Cardiac septum (tissue), 1 donor: ENCODE measurements around the gene PLK3. TPM values are rescaled to one million over a fixed set of nuclear protein-coding genes. Genes with fewer than 3 reads are reported as not detected.
"Not testable (repeated sequence)": the region's sequence is repeated elsewhere in the genome, so short reads cannot be mapped to it uniquely, and the experiment has no call there.

Source experiments
- DNase-seq: peaks from one replicate; pipeline ENCODE4 v3.0.0-alpha.2; 2020; ENCODE audit warnings: low spot score
- intact Hi-C: fragments of 100-400 bp; cut with DNase I; formaldehyde crosslinking; loops from one replicate; pipeline ENCODE4 v1.14.0; 2022
- total RNA-seq: library from RNA; stranded (reverse); fragmentation: NEBNext Ultra II Directional; extraction: Animal tissue kit (Norgen Biotek cat#: 25700); gene quantifications from one replicate; pipeline ENCODE4 v1.2.1, GENCODE V29; 2021
- donor health status: DM: no; HTN: no; CAD: no.

The PLK3 gene
- total RNA-seq, 1 donor from 2014 or later: 8.4 TPM

DNA sequence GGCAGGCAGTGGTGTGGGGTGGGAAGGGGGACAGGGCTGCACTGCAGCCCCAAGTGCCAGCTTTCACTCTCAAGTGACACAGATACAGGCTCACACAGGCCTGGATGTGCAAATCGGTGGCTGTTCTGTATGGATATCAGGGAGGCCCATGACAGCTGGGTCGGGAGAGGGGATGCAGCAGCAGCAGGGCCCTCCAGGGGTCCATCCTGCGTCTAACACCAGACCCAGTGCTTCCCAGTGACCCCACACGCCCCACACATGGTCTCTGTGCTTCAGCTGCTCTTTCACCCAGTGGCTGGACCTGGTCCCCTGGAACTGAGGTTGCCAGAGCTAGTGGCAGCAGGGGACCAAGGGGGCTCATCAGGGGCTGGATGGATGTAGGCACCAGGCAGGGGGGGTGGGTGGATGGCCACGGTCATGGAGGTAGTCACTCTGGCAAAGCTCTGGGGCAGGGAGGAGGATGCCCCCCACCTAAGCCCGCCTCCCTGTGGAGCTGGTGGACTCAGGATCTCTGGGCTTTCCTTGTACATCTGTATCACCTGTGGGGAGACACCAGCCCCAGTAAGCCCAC, 22.0 kb downstream of the PLK3 start:
- no peak for DNase-seq
- intact Hi-C loops: no loop called here

DNA sequence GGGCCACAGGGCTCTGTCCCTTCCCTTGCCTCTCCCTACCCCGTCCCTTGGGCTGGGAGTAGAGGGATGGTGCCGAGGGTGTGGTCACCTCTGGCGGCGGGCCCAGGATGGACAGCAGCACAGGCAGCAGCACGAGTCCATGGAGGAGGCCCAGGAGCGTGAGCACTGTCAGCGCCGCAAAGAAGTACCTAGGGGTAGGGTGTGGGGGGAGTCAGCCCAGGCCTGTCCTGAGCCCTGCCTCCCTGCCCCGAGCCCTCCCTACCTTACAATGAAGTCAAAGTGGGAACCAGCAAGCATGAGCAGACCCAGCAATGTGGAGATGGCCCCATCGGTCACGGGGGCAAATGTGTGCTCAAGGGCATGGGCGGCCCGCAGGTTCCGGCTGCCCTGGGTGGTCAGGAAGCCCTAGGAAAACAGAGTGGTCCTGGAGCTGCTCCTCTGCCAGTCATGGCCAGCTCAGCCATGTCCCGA, 22.8 kb downstream of the PLK3 start:
- no peak for DNase-seq
- intact Hi-C loops: no loop called here

DNA sequence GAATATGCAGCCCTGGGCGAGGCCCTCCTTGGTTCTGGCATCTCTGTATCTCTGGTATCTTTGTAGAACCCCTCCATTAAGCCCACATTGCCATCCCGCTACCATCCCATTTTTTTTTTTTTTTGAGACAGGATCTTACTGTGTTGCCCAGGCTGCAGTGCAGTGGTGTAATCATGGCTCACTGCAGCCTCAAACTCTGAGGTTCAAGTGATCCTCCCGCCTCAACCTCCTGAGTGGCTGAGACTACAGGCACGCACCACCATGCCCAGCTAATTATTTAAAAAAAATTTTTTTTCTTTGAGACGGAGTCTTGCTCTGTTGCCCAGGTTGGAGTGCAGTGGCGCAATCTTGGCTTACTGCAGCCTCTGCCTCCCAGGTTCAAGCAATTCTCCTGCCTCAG, 24.2 kb downstream of the PLK3 start:
- intact Hi-C loops: not testable (repeated sequence)

DNA sequence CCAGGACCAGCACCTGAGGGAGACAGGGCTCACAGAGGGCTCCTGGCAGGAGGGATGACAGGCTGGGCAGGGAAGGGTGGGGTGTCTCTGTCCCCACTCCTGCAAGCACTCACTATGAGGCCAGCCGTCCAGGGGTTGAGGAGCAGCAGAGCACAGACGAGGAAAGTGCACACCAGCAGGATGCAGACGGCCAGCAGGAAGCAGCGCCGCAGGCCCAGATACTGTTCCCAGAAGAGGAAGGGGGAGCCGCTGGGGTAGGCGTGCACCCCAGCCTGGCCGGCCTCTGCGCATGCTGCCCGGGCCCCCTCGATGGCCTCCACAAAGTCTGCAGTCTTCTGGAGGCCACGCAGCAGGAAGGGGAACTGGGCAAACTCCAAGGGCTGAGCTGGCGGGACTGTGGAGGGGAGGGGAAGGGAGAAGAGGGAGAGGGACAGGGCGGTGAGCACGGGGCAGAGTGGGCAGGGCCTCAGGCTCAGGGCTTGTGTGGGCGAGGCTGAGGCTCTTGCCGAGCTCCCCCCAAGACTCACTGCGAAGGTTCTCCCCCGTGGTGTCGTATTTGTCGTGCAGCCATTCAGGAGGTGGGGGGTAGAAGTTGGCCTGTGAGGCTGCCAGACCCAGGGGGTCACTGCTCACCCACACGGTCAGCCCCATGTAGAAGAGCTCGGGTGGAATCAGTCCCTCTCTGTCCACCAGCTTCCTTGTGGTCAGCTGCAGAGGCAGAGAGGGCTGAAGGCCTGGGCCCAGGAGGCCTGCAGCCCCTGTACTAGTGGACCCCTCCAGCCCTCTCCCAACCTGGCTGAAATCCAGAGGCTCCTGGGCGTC, 26.4 kb downstream of the PLK3 start:
- intact Hi-C loops: no loop called here
- peak; percentile 87 for DNase-seq

More for the DNA sequence above, 24.2 kb downstream of the PLK3 start:
- DNase-seq: not testable (repeated sequence)

DNA sequence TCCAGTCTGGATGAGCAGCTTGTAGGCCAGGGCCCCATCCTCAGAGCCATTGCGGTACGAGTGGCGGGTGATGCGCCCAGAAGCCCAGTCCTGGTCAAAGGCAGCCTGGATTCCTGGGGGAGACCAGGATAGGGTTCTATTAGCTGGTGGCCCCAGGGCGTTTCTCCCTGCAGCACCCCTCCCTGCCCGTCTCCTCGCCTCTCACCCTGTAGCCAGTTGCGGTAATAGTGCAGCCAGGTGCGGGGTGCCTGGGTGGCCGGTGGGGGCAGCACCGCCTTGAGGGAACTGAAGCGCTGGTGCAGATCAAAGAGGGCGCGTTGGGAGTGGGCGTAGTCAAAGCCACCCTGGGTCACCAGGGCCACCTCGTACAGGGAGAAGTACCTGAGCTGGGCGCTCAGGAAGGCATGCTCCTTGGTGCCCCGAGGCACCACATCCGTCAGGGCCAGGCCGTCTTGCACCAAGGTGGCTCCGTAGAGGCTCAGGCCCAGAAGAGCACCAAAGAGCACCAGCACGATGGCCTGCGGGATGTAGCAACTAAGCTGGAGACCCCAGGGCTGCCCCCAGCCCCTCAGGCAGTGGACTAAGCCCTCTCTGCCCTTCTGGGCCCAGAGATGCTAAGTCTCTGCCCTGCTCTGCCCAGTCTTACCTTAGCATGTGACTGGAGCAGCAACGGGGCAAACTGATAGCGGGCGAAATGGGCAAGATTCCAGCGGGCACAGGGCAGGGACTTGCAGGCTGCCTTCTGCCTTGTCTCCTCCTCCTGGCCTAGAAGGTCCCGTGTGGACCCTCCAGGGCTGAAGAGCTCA, 27.2 kb downstream of the PLK3 start:
- no peak for DNase-seq
- intact Hi-C loops: no loop called here

DNA sequence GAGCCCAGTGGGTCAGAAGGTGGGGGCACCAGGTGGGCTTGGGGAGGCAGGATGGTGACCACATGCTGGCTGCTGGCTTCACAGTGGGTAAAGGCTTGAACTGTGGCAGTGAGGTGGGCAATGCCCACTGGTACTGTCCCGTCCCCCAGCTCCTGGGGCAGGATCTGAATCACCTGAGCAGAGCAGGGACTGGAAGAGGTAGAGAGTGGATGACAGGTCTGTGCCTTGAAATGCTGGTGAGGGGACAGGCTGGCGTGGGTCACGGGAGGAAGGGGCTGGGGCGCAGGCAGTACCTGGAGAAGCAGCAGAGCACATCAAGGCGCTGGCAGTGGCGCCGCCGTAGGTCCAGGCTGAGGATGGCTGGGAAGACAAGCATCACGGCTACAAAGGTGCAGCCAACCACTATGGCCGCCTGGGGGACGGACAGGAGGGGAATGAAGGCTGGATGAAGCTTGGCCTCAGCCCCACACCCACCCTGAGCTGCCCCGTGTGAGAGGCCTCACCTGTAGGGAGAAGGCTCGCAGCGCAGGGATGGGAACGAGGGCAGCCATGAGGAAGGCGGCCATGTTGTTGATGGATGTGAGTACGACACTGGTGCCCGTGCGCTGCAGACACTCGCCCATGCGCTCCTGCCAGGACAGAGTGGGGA, 27.9 kb downstream of the PLK3 start:
- intact Hi-C loops: no loop called here

DNA sequence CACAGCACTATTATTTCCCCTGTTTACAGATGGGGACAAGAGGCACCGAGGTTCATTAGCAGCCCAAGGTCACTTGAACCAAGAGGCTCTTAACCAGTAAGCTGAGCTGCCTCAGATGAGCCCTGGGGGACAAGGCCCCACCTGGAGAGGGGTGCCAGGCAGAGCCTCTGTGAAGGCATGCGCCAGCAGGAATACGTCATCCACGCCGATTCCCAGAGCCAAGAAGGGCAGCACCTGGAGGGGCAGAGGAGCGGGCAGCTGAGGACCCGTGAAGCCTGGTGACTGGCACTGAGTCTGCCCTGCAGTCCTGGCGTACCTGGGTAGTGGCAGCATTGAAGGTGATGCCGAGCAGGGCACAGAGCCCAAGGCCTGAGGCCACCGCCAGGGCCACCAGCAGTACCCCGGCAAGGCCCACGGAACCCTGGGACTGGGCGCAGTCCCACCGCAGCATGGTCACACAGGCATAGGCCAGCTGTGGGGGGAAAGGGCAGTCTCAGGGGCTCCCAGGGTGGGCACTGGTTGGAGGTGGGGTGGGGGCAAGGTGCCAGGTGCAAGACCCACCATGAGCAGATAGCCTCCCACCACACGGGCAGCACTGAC, 28.8 kb downstream of the PLK3 start:
- DNase-seq: no peak
- intact Hi-C loops: no loop called here

More for the DNA sequence above, 27.9 kb downstream of the PLK3 start:
- DNase-seq: no peak

DNA sequence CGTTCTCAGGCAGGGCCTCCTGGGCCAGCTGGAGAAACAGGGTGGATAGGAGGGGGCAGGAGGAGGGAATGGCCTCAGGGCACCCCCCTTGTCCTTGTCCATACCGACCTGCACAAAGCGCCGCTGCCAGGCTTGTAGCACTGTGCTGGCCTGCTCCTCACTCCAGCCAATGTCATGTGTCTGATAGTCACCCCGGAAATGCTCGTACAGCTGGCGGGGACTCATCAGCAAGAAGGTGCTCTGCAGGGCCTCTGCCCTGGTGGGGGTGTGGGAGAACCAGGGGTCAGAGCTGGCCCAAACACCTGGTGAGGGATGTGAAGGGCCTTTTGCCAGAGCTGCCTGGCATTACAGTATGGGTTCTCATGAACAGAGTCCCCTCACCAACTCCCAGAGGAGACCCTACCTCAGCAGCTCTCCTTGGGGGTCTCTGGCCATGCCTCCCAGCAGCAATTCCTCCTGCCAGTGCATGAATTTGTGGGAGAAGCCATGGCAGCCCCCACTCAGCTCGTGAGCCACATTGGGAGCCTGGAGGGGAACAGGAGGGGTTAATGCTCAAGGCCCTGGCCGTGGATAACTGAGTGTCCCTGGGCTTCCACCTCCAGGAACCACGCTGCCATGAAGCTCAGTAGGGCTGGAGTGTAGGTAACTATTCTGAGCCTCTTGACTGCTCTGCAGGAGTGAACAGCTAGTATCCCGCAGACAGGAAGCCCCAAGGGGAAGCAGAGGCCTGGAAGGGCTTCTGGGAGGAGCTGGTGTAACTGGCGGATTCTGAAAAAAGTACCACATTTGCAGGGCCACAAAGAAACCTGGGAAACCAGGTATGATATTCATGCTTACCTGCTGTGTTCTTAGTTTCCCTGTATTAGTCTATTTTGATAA, 29.6 kb downstream of the PLK3 start:
- intact Hi-C loops: no loop called here
- no peak for DNase-seq

DNA sequence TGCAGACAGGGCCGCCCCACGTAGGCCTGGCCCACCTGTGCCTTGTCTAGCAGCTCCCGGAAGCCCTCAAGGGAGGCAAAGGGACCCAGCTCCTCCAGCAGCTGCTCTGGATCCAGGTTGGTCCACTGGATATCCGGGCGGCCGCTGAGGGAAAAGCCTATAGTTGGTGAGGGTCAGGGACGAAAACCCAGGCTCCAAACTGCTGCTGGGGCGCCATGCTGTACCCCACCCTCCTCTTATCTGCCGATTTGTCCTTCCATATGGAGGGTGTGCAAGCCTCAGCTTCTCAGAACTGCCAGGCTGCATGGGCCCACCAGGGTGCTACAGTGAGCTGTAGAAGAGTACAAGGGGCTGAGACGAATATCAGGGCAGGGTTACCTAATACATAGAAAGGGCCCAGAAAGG, 30.7 kb downstream of the PLK3 start:
- no peak for DNase-seq
- intact Hi-C loops: no loop called here

DNA sequence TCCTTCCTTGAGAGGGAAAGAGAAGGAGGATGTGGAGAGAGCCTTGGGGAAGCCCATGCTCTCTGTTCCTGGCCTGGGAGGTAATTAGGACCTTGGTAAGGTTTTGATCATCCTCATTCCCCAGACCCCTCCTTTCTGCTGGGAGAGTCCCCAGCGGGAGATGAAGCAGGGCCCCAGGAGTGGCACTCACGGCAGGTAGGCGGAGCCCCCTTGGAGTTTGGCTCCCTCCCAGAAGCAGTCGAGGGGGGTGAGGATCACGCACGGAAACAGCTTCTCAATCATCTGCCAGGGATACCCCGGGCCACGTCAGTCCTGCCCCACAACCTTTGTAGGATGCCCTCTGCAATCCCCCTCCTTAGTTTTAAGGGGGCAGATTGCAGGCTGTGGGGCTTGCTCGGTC, 31.3 kb downstream of the PLK3 start:
- intact Hi-C loops: no loop called here
- DNase-seq: no peak

DNA sequence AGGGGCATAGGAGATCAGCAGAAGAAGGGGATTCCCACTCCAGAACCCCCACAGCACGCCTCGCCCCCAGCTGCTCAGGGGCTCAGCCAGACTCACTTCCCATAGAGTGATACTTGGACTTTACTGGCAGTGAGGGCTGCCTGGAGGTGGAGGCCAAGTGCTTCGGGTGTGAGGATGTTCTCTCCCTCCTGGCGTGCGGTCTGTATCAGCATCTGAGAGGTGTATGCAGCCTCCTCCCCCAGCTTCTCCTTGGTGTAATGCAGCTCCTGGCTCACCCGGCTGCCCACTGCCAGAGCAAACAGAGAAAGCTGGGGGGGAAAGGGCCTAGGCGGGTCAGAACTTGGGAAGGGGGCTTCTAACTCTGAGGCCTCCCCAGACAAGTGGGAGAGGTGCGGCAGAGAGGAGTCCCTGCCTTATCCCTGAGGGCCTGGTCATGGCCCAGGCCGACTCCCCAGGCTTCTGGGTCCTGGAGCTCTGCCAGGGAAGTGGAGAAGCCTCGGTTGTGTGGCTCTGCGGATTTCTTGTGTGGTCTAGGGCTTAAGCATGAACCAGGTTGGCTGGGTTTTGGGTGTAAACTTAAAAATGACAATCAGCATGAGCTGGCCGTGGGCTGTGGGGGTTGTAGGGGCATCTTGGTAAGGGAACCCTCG, 32.0 kb downstream of the PLK3 start:
- intact Hi-C loops: no loop called here

DNA sequence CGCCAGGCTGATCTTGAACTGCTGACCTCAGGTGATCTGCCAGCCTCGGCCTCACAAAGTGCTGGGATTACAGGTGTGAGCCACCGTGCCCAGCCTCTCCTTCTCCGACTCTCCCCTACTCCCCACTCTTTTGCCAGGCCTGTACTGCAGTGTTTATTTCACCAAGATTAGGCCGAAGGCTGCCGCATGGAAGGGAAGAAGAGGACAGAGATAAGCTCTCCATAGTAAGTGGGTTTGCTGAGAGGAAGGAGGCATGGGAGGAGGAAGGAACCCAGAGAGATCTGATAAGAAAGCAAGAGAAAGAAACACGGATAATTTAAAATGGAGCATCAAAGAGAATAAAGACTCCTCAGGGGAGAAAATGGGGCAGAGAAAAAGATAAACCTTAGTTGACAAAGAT, 34.2 kb downstream of the PLK3 start:
- intact Hi-C loops: loop anchor here (2.0 kb wide), 1 partner anchor 36 kb away; no protein-coding TSS in a partner anchor
- no peak for DNase-seq

More for the DNA sequence above, 32.0 kb downstream of the PLK3 start:
- DNase-seq: no peak

DNA sequence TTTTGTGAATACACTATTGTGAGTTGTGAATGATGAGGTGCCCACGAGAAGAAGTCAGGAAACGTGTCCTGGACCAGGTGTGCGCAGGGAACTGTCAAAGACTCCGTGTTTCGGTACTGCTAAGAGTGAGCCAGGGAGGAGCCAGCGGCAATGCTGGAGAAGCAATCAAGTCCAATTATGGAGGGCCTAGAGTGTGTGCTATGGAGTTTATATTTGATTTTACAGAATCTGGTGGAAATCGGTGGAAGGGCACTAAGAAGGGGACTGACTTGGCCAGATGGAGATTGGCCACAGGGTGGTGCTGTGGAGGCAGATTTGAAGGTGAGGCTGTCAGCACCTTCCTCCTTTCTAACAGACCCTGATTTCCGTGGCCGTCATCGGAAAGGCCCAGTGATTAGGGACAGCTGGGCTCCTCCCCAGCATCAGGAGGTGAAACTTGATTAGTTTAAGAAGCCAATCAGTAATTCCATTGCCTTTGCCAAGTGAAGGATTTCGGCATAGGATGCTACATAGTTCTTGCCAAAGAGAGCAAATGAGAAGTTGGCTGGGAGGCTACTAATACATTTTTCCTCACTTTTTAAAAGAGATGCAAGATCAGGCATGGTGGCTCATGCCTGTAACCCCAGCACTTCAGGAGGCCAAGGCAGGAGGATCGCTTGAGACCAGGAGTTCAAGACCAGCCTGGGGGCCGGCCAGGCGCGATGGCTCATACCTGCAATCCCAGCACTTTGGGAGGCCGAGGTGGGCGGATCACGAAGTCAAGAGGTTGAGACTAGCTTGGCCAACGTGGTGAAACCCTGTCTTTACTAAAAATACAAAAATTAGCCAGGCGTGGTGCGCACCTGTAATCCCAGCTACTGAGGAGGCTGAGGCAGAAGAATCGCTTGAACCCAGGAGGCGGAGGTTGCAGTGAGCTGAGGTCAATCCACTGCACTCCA, 35.8 kb downstream of the PLK3 start:
- peak; percentile 91 for DNase-seq
- intact Hi-C loops: loop anchor here (2.0 to 5.0 kb wide), 3 partner anchors 37 to 461 kb away; partner anchors contain the start of genes HECTD3 and UROD

DNA sequence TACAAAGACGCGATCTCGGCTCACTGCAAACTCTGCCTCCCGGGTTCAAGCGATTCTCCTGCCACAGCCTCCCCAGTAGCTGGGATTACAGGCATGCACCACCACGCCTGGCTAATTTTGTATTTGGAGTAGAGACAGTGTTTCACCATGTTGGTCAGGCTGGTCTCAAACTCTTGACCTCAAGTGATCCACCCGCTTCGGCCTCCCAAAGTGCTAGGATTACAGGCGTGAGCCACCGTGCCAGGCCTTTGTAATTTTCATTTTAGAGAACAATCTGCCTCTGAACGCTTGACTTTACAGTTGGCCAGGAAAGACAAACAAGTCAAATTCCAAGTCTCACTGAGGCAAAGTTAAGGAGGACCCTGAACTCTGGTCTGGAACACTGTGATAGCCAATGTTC, 38.1 kb downstream of the PLK3 start:
- peak; percentile 64 for DNase-seq
- intact Hi-C loops: loop anchor here (5.0 kb wide), 2 partner anchors 174 to 459 kb away; partner anchors contain the start of genes HECTD3 and UROD

DNA sequence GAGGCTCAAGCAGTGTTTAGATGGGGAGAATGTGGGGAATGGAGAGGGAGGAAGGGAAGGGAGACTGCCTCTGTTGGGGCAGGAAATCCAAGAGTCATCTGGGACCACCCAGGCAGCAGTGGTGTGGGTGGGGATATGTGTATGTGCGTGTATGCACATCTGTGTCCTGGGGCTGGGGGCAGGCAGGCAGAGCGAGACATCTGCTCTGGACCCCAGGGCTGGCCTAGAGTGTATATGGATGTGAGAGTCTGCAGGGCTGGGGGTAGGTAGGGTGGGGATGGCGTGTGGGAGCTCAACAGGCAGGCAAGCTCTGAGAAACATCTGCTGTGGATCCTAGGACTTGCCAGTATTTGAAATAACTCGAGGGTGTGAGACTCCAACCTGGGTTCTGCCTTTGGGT, 39.4 kb downstream of the PLK3 start:
- intact Hi-C loops: loop anchor here (5.0 kb wide), 2 partner anchors 173 to 458 kb away; partner anchors contain the start of genes HECTD3 and UROD
- peak; percentile 54 for DNase-seq

DNA sequence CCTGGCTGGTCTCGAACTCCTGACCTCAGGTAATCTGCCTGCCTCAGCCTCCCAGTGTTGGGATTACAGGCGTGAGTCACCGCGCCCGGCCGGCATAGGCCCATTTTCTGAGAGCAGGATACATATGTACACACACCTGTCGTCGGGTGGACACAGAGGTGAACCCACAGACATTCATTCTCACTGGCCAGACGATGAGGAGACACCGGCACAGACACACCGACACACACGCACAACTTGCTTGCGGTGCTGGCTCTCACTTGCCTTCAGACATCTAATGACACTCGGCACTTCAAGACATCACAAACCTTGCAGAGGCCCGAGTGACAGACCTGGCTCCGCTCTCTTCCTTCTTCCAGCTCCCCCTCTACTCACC, 42.3 kb downstream of the PLK3 start:
- DNase-seq: peak; percentile 68
- intact Hi-C loops: loop anchor here (5.0 kb wide), 1 partner anchor 145 kb away; the partner anchor contains the start of gene EIF2B3
